ENCODE measurements around the gene TIGD6.

TIGD6 gene

DNA sequence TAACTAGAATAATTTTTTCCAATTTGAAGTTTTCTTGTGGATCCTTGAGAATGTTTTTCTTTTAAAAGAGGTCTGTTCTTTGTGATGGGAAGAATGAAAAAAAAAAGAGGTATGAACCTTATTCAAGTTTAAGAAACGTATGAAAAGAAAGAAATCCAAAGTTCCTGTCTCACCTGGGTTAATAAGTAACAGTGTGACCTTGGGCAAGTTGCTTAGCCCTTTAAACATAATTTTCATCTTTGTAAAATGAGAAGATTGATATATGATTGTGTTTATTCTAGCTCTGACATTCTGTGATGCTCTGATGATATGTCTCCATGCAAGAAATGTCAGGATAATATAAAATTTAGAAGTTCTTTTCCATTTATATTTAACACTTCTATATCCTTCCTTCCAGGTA, 20.6 kb downstream of the TIGD6 start:
- Histone ChIP-seq H2AFZ (ENCODE audit: low read depth, low read length) (no peak overlapping the region), H3K9ac (ENCODE audit: low read length) (no peak overlapping the region), H2BK15ac (ENCODE audit: low read depth, poor library complexity, severe bottlenecking) (no peak overlapping the region)

DNA sequence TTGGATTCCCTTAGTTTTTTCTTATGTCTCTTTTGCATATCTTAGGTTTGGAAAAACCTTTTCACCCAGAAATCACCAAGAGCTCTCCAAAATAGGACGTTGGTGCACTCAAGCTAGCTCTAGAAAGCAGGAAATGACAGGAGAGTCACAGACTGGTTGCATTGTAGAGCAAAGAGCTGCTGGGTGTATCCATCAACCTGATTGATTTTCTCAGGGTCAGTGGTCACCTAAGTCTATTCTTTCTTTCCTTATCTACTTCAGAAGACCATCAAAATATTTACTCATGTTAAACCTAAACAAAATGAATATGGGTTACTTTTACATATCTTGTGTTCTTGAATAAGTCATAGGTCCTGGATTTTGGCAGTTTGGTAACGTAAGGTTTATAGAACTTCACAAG, 25.0 kb downstream of the TIGD6 start:
- 63% methylated on average over 2 of the region's 2 CpGs for WGBS

More for the DNA sequence above, 20.6 kb downstream of the TIGD6 start:
- WGBS, result 100% methylated on average over 1 of the region's 1 CpG
- peaks cover 3 to 48% of the 10 kb centered on the region in 2 experiments for H3K36me3 ChIP-seq (ENCODE audit: control insufficient read depth in 1 of 2, insufficient read depth in 2 of 2, low read depth in 1 of 2, low read length in 2 of 2)
- H2BK12ac ChIP-seq (ENCODE audit: low read length in 2 of 2), result no peak overlapping the region
- H3K4me2 ChIP-seq (ENCODE audit: low read length, poor library complexity, severe bottlenecking), result no peak overlapping the region
- no peak overlapping the region for H3K4ac ChIP-seq (ENCODE audit: low read depth in 1 of 2, low read length in 2 of 2)
- no peak overlapping the region for H3K18ac ChIP-seq (ENCODE audit: low read depth in 1 of 2, low read length in 2 of 2)
- no peak for DNase-seq
- no peaks in the 10 kb centered on the region for H3K27me3 ChIP-seq (ENCODE audit: control insufficient read depth in 1 of 2, insufficient read depth in 1 of 2, low read length in 2 of 2)
- H3K4me1 ChIP-seq (ENCODE audit: control insufficient read depth, insufficient read depth, low read depth, low read length), result no peaks in the 10 kb centered on the region
- no peak overlapping the region for H3K27ac ChIP-seq (ENCODE audit: low read length, poor library complexity, severe bottlenecking)
- no peaks in the 10 kb centered on the region for H3K9me3 ChIP-seq (ENCODE audit: control insufficient read depth, low read length)
- no peak overlapping the region for H2BK120ac ChIP-seq (ENCODE audit: low read depth, low read length)
- no peak overlapping the region for H3K23ac ChIP-seq (ENCODE audit: low read length in 2 of 2)
- peaks cover 2% of the 10 kb centered on the region for H3K79me1 ChIP-seq (replicated peaks; ENCODE audit: low read length, poor library complexity, severe bottlenecking)
- H4K91ac ChIP-seq (ENCODE audit: low read length), result no peak overlapping the region
- H2AK5ac ChIP-seq (ENCODE audit: low read length, severe bottlenecking), result no peak overlapping the region
- no peak overlapping the region for H3K4me3 ChIP-seq (ENCODE audit: insufficient read depth in 1 of 2, low read depth in 1 of 2, low read length in 2 of 2)
- no peak overlapping the region for H2BK5ac ChIP-seq (ENCODE audit: low read depth, low read length, poor library complexity, severe bottlenecking)
- no peak overlapping the region for H4K8ac ChIP-seq (ENCODE audit: low read length)
- H3K14ac ChIP-seq (ENCODE audit: low read length in 2 of 2), result no peak overlapping the region

GRCh38 chr5:149969181-149969930, 31.1 kb downstream of the TIGD6 start:
- Histone ChIP-seq H2BK120ac (ENCODE audit: low read depth, low read length) (no peak overlapping the region), H3K27ac (ENCODE audit: low read length, poor library complexity, severe bottlenecking) (no peak overlapping the region), H3K23ac (ENCODE audit: low read length in 2 of 2) (no peak overlapping the region), H3K4me2 (ENCODE audit: low read length, poor library complexity, severe bottlenecking) (no peak overlapping the region), H3K14ac (ENCODE audit: low read length in 2 of 2) (no peak overlapping the region), H2BK12ac (ENCODE audit: low read length in 2 of 2) (no peak overlapping the region), H3K4me3 (ENCODE audit: insufficient read depth in 1 of 2, low read depth in 1 of 2, low read length in 2 of 2) (no peak overlapping the region), H2AFZ (ENCODE audit: low read depth, low read length) (no peak overlapping the region), H3K4me1 (ENCODE audit: control insufficient read depth, insufficient read depth, low read depth, low read length) (no peaks in the 10 kb centered on the region), H2BK15ac (ENCODE audit: low read depth, poor library complexity, severe bottlenecking) (no peak overlapping the region), H4K91ac (ENCODE audit: low read length) (no peak overlapping the region), H2AK5ac (ENCODE audit: low read length, severe bottlenecking) (no peak overlapping the region), H3K9me3 (ENCODE audit: control insufficient read depth, low read length) (no peaks in the 10 kb centered on the region), H2BK5ac (ENCODE audit: low read depth, low read length, poor library complexity, severe bottlenecking) (no peak overlapping the region), H3K4ac (ENCODE audit: low read depth in 1 of 2, low read length in 2 of 2) (no peak overlapping the region), H3K79me1 (replicated peaks; ENCODE audit: low read length, poor library complexity, severe bottlenecking) (peaks cover 17% of the 10 kb centered on the region), H3K27me3 (ENCODE audit: control insufficient read depth in 1 of 2, insufficient read depth in 1 of 2, low read length in 2 of 2) (no peaks in the 10 kb centered on the region), H3K36me3 (ENCODE audit: control insufficient read depth in 1 of 2, insufficient read depth in 2 of 2, low read depth in 1 of 2, low read length in 2 of 2) (no peaks in the 10 kb centered on the region), H3K18ac (ENCODE audit: low read depth in 1 of 2, low read length in 2 of 2) (no peak overlapping the region), H3K9ac (ENCODE audit: low read length) (no peak overlapping the region), H4K8ac (ENCODE audit: low read length) (no peak overlapping the region)
- DNase-seq, result no peak
- 100% methylated on average over 2 of the region's 4 CpGs for WGBS

More for the DNA sequence above, 25.0 kb downstream of the TIGD6 start:
- DNase-seq, result no peak
- Histone ChIP-seq H3K23ac (ENCODE audit: low read length in 2 of 2) (no peak overlapping the region), H3K18ac (ENCODE audit: low read depth in 1 of 2, low read length in 2 of 2) (no peak overlapping the region), H3K79me1 (replicated peaks; ENCODE audit: low read length, poor library complexity, severe bottlenecking) (peaks cover 10% of the 10 kb centered on the region), H2BK12ac (ENCODE audit: low read length in 2 of 2) (no peak overlapping the region), H3K4me3 (ENCODE audit: insufficient read depth in 1 of 2, low read depth in 1 of 2, low read length in 2 of 2) (no peak overlapping the region), H3K36me3 (ENCODE audit: control insufficient read depth in 1 of 2, insufficient read depth in 2 of 2, low read depth in 1 of 2, low read length in 2 of 2) (peaks cover 3 to 22% of the 10 kb centered on the region in 2 experiments), H3K14ac (ENCODE audit: low read length in 2 of 2) (no peak overlapping the region), H2AFZ (ENCODE audit: low read depth, low read length) (no peak overlapping the region), H2BK15ac (ENCODE audit: low read depth, poor library complexity, severe bottlenecking) (no peak overlapping the region), H3K4me1 (ENCODE audit: control insufficient read depth, insufficient read depth, low read depth, low read length) (no peaks in the 10 kb centered on the region), H3K4ac (ENCODE audit: low read depth in 1 of 2, low read length in 2 of 2) (no peak overlapping the region), H3K9me3 (ENCODE audit: control insufficient read depth, low read length) (no peaks in the 10 kb centered on the region), H2BK5ac (ENCODE audit: low read depth, low read length, poor library complexity, severe bottlenecking) (no peak overlapping the region), H2AK5ac (ENCODE audit: low read length, severe bottlenecking) (no peak overlapping the region), H3K4me2 (ENCODE audit: low read length, poor library complexity, severe bottlenecking) (no peak overlapping the region), H4K8ac (ENCODE audit: low read length) (no peak overlapping the region), H3K27me3 (ENCODE audit: control insufficient read depth in 1 of 2, insufficient read depth in 1 of 2, low read length in 2 of 2) (no peaks in the 10 kb centered on the region), H2BK120ac (ENCODE audit: low read depth, low read length) (no peak overlapping the region), H3K27ac (ENCODE audit: low read length, poor library complexity, severe bottlenecking) (no peak overlapping the region), H4K91ac (ENCODE audit: low read length) (no peak overlapping the region), H3K9ac (ENCODE audit: low read length) (no peak overlapping the region)

DNA sequence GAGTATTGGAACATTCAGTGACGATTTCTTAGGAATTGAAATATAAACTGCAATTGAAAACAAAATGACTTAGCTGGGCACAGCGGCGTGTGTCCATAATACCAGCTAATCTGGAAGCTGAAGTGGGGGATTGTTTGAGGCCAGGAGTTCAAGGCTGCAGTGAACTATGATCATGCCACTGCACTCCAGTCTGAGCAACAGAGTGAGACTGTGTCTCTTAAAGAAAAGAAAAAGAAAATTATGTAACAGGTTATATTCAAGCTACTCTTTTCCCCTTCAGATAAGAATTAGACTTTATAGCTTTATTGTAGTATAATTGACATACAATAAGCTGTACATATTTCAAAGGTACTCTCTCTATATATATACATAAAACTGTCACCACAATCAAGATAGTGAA, 33.5 kb downstream of the TIGD6 start:
- H2AK5ac ChIP-seq (ENCODE audit: low read length, severe bottlenecking), result no peak overlapping the region
- H3K4me2 ChIP-seq (ENCODE audit: low read length, poor library complexity, severe bottlenecking), result no peak overlapping the region
- H2BK15ac ChIP-seq (ENCODE audit: low read depth, poor library complexity, severe bottlenecking), result no peak overlapping the region
- no peak overlapping the region for H3K4me3 ChIP-seq (ENCODE audit: insufficient read depth in 1 of 2, low read depth in 1 of 2, low read length in 2 of 2)
- WGBS, result 97% methylated on average over 3 of the region's 3 CpGs
- H2AFZ ChIP-seq (ENCODE audit: low read depth, low read length), result no peak overlapping the region
- H3K4ac ChIP-seq (ENCODE audit: low read depth in 1 of 2, low read length in 2 of 2), result no peak overlapping the region
- H3K4me1 ChIP-seq (ENCODE audit: control insufficient read depth, insufficient read depth, low read depth, low read length), result no peaks in the 10 kb centered on the region
- H4K91ac ChIP-seq (ENCODE audit: low read length), result no peak overlapping the region
- H3K27ac ChIP-seq (ENCODE audit: low read length, poor library complexity, severe bottlenecking), result no peak overlapping the region
- H3K36me3 ChIP-seq (ENCODE audit: control insufficient read depth in 1 of 2, insufficient read depth in 2 of 2, low read depth in 1 of 2, low read length in 2 of 2), result no peaks in the 10 kb centered on the region
- H2BK120ac ChIP-seq (ENCODE audit: low read depth, low read length), result no peak overlapping the region
- no peak overlapping the region for H3K18ac ChIP-seq (ENCODE audit: low read depth in 1 of 2, low read length in 2 of 2)
- no peaks in the 10 kb centered on the region for H3K9me3 ChIP-seq (ENCODE audit: control insufficient read depth, low read length)
- no peaks in the 10 kb centered on the region for H3K27me3 ChIP-seq (ENCODE audit: control insufficient read depth in 1 of 2, insufficient read depth in 1 of 2, low read length in 2 of 2)
- peaks cover 23% of the 10 kb centered on the region for H3K79me1 ChIP-seq (replicated peaks; ENCODE audit: low read length, poor library complexity, severe bottlenecking)
- no peak overlapping the region for H2BK12ac ChIP-seq (ENCODE audit: low read length in 2 of 2)
- H3K9ac ChIP-seq (ENCODE audit: low read length), result no peak overlapping the region
- no peak overlapping the region for H2BK5ac ChIP-seq (ENCODE audit: low read depth, low read length, poor library complexity, severe bottlenecking)
- H3K14ac ChIP-seq (ENCODE audit: low read length in 2 of 2), result no peak overlapping the region
- no peak for DNase-seq
- H4K8ac ChIP-seq (ENCODE audit: low read length), result no peak overlapping the region
- no peak overlapping the region for H3K23ac ChIP-seq (ENCODE audit: low read length in 2 of 2)
